Right forelimb (tissue), 1 donor: ENCODE measurements around the gene MICAL1.

Source experiments
- DNase-seq: peaks from one replicate; pipeline ENCODE4 v3.0.0-alpha.2; 2018

The MICAL1 gene

DNA sequence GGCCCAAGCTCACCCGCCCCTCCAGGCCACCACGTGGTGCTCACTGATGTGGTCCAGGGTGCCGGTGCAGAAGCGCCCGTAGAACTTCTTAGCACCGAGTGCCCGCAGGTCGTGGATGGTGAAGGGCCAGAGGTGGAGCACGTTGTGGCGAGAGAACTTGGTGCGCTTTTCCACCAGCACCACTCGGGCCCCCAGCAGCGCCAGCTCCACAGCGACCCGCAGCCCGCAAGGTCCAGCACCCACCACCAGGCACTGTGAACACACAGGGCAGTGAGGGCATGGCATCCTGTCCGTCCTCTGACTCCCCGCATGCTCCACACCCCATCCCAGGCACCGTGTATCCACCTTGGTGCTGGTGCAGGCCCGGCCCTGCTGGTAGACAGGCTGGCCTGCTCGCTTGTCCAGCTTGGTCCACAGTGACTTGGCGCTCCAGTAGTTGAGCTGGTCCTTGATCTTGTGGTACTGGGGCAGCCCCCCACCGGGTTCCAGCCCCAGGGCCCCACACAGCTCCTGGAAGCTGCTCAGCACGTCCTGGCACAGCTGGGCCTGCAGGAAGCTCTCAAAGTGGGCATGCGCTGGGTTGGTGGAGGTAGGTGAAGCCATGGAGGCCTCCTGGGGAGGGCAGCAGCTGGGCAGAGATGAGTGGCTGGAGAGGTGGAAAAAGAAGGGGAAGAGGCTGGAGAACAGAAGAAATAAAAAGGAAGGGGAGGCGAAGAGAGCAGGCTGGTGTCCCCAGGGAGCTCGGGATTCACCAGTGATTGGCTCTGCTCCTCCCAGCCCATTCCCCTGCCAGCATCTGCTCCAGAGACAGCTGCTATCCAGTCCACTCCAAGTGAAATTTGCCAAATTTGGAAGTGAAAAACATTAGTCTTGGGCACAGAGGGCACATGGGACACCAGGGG lies 1.7 kb downstream of the MICAL1 start:
- DNase-seq: no peak

DNA sequence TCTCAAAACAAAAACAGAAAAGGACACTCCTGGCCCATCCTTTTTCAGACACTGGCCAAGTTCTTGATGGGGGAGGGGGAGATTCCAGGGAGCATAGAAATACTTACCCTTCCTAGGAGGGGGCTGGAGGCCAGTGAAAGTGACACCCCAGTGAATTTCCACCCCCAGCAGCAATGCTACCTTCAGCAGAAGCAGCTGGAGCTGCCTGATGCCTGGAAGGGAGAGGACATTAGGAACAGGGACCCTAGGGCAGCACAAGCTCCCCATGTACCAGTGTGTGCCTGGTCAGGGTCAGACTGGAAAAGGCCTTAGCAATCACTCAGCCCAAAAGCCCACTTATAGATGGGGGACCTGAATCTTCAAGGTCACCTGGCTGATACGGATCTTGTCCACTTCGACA lies 2.4 kb downstream of the MICAL1 start:
- DNase-seq: no peak

DNA sequence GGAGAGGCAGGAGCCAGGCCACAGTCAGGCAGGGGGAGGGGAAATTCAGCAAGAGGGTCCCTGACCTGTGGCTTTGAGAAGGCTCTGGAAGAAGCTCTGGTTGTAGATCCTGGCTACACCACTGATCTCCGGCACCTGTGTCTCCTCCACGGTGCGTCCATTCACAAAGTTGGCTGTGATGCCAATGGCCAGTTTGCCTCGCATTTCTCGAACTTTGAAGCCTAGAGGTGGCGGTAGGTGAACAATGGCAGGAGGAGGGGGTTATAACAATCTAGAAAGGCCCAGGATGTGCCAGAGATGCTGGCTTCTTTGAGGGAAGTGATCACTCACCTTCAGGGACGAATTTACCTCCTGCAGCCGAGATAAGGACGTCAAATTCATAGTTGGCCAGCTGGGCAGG lies 3.4 kb downstream of the MICAL1 start:
- DNase-seq: no peak

DNA sequence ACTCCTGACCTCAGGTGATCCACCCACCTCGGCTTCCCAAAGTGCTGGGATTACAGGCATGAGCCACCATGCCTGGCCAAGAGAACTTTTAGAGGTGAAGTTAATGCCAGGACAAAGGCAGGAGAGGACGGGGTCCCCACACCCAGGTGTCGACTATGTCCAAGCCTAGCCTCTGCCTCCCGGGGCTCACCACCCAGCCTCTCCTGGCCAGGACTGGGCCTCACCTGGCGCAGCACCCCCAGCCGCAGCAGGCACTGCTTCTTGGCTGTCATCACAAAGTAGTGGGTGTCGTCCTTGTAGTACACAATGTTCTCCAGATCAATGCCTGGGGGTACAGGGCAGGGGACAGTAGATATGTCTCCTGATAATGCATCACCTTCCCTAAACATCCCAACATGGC lies 4.2 kb downstream of the MICAL1 start:
- DNase-seq: no peak

DNA sequence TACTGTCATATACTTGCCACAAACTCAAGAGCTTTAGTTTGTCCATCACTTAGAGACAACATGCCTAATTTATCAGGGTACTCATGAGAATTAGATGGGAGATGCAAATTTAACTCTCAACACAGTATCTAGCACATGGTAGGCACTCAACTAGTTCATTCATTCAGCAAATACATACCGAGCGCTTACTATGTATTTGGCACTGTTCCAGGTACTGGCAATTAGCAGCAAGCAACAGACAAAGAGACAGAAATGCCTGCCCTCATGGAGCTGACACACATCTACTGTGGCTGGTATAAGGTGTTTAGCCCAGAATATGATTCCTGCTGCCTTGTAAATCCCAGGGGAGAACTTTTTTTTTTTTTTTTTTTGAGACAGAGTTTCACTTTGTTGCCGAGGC lies 4.8 kb downstream of the MICAL1 start:
- DNase-seq: no peak

DNA sequence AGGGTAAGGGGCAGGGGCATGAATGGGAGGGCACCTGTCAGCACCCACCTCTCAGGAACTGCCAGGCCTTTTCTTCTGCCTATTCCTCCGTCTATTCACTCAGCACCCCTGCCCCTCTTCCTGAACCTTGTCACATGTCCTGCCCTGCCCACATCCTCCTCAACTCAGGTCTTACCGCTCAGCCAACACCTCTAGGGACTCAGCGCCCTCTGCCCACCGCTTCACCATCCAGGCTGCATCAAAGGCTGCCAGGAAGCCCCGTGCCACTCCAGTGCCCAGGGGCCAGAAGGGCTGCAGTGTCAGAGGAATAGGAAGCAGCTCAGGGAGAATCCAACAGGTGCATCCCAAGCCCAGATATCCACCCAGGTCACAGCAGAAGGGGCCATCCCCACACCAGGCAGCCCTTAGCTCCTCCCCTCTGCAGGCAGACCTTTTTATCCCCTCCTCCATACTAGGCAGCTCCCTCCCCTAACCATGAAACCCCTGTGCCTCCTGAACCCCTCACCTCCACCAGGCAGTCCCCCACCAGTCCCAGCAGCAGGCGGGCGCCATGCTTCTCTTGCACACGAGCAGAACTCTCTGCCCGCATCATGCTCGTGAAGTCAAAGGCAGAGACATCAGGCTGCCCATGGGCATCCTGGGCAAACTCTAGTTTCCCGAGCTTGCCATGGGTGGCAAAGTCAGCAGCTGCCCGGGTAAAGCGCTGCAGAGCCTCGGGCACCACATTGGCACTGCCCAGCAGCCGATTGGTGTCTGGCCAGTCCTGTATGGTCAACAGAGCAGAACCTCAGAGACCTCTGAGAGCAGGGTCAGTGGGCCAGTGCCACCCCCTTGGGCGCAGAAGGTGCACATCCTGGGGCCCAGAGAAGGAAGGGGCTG lies 5.5 kb downstream of the MICAL1 start:
- DNase-seq: no peak

DNA sequence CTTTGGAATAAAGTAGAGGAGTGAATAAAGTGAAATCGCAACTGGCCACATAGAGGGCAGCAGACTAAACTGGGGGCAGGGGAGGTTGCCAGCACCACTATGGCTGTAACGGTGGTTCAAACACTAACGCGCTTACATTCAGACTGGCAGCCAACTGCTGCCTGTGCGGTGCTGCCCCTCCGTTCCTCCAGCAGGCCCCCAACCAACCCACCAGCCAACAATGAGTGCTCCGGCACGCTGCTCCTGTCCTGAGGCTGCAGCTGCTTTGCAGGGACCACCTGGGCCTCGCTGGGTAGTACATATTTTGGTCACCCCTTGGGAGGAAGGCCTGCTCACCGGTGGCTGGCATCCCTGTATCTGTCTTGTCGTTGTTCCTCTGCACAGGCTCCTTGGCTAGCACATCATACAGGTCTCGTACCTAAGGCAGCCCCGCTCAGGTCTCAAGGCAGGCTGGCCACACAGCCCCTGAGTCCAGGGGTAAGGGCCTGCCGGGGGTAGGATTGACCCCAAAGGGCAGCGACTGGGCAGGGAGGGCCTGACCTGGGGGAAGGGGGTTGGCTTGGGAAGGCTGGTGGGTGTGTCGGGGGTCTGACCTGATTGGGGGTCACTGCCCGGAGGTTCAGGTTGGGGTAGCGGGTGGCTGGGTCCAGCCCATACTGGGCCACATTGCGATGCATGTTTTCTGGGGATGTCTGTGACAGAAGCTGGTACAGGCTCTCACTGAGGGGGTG lies 6.3 kb downstream of the MICAL1 start:
- no peak for DNase-seq

DNA sequence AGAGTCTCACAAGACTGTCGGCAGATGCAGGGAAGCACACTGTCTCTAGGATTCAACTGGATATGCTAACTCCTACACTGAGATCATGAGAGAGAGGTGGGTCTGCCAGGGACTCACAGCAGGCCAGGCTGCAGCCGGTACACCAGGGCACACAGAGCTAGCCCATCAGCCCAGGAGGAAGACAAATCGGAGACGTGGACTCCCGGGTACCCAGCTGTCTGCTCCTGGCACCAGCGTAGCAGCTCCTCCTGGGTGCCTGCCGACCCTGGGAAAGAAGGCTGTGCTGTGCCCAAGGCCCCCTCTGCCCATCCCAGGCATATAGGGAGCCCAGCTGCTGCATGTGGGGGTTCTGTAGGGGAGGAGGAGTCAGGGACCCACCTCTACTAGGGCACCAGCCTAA lies 7.0 kb downstream of the MICAL1 start:
- no peak for DNase-seq

DNA sequence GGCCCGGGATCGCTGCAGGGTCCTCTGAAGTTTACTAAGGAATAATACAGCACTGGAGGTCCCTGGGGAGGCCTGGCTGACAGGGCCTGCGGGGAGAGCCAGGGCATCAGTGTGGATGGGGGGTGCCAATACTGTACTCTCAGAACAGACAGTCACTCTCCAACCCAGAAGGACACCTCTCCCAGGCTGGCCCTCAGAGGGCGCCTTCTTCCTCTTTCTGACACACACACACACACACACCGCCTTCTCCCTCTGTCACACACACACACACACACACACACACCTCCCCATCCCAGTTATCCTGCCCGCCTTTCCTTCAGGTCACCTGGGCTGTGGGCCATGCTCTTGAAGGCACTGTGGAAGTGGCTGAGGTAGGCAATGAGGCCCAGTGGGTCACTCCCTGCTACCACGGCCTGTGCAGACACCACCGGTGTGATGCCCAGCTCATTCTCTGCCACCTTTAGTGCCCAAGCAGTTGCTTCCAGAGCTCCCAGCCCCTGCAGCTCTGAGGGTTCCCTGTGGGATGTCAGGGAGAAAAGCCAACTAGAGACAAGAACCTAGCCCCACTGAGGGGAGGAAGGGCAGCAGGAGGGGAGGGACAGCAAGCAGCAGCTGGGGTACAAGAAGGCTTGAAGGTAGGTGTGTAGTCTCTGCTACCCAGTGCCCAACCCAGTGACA lies 7.6 kb downstream of the MICAL1 start:
- peak; percentile 40 for DNase-seq

DNA sequence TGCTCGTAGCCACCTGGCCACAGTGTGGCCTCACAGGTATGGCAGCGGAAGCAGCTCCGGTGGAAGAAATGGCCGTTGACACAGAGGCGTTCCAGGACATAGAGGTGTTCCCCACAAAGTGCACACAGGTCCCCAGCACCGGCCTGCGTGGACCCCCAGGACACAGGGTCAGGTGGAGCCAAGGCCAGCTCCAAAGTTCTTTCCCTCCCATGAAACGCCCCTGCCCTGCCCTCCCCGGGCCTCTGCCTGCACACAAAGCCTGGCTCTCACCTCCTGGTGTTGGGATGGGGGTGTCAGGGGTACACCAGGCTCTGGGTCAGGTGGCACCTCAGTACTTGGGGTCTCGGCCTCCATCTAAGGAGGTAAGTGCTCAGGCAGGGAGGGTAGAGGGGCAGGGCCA lies 8.5 kb downstream of the MICAL1 start:
- DNase-seq: no peak

DNA sequence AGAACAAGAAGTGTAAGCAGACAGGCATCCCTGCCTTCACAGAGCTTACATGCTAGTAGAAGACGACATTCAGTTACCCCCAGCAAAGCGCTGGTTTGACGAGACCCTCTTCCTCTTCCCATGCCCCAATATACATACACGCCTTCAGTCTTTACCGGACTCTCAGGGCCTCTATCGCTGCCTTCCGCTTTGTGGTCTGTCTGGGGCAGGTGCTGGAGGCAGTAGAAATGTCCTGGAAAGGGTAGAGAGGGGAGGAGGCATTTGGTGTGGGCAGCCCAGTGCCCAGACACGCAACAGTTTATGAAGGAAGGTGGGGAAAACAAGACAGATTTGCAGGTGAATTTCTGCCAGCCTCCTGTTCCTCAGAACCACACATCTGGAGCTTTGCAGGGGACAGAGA lies 9.0 kb downstream of the MICAL1 start:
- no peak for DNase-seq

DNA sequence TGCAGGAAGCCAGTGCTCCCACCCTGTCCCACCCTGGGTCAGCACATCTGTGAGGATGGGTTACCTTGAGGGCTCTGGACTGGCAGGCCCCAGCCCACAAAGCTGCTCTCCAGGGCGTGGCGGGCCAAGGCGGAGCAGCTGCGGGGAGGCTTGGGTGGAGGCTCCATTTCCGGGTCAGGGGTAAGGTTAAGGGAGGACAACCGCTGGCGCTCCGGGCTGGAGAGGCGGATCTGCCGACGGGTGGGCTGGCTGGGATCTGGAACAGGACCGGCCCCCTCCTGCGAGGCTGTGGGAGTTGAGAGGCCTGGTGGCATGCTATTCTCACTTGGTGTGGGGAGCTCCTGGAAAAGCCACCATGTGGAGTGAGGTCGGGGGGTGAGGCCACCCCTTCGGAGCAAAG lies 9.5 kb downstream of the MICAL1 start:
- DNase-seq: no peak

DNA sequence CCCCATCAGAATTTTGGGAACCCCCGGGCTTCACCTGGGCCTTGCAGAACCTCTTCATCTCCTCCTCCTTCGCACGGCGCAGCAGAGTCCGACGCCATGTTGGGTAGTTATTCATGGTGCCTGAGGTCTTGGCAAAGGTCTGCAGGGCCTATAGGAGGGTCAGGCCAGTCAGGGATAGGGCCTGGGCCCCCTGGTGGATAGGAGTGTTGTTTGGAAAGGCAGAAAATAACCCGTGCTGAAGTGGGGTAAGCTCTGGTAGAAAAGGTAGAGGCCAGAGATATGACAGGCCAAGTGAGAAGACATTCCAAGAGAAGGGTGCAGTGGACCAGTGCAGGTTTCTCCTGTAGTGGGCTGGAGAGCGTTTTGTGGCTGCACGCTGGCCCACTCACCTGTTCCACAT lies 10.2 kb downstream of the MICAL1 start:
- DNase-seq: no peak

DNA sequence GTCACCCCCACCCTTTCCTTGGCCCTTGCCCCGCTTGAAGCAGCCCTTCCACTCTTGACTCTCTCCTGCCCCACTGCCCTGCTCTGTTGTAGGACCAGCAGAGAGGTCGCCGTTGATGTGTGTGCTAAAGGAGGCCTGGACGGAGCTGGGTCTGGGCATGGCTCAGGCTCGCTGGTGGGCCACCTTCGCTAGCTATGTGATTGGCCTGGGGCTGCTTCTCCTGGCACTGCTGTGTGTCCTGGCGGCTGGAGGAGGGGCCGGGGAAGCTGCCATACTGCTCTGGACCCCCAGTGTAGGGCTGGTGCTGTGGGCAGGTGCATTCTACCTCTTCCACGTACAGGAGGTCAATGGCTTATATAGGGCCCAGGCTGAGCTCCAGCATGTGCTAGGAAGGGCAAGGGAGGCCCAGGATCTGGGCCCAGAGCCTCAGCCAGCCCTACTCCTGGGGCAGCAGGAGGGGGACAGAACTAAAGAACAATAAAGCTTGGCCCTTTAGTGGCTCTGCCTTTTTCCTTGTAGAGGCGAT lies 12.1 kb downstream of the MICAL1 start:
- no peak for DNase-seq

DNA sequence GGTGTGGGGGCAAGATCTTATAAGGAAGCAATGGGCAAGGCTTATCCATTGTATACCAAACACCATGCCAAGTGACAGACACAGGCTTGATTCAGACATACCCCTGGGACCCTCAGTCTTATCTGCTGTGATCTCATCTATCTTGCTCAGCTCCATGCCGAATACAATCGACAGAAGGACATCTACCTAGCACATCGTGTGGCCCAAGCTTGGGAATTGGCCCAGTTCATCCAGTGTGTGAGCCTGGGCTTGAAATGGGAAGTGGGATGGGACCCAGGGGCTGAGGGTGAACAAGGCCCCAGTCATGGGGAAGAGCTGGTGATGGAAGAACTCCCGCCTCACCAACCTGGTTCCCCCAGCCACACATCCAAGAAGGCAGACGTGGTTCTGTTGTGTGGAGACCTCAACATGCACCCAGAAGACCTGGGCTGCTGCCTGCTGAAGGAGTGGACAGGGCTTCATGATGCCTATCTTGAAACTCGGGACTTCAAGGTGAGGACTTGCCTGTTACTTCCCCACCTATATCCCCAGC lies 13.1 kb downstream of the MICAL1 start:
- DNase-seq: no peak

DNA sequence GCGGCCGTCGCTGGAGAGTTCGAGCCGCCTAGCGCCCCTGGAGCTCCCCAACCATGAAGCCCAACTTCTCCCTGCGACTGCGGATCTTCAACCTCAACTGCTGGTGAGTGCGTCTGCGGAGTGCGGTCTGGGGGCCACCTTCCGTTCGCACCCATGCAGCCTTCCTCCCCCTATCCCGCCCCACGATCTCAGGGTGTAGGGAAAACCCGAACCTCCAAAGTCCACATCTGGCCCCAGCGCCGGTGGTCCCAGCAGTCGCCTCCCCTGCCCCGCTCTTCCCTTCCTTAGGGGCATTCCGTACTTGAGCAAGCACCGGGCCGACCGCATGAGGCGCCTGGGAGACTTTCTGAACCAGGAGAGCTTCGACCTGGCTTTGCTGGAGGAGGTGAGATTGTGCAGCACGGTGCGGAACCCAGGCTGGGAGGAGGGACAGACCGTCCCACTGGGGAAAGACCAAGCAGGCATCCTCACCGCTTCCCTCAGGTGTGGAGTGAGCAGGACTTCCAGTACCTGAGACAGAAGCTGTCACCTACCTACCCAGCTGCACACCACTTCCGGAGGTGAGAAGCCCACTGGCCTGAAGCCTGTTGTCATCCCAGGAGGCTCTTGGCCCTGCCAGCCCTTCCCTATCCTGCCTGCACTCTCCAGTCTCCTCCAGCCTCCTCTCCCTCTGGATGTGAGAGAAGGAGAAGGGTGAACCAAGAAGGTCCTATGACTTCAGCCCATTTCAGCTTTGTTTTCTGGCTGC lies 14.3 kb downstream of the MICAL1 start:
- DNase-seq: peak; percentile 74

DNA sequence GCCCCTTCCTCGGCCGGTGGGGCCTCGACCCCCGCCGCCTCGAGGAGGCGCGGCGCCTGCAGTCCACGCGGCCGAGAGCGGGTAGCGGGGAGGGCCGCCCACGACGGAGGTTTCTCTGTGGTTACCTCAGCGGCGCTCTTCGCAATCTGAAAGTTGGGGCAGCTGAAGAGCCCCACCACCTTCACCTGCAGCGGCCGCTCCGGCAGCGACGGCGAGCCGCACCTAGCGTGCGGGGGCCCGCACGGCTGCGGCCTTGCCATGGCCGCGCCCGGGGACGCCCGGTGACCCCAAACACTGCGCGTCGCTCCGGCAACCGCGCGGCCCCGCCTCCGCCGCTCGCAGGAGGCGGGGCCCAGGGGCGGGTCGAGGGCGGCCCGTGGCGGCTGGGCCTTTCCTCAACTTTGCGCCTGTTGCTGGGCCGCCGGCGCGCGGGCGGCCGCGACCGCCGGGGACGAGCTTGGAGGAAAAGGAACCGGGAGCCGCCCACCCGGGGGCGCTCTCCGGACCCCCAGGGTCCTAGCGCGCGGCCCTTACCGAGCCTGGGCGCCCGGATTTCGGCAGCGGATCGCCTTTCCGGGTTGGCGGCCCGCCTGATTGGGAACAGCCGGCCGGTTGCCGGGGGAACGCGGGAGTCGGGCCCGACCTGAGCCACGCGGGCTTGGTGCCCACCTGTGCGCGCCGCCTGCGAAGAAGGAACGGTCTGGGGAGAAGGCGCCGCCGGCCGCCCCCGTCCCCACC lies 15.1 kb downstream of the MICAL1 start, which contains the start of the genes PPIL6 and SMPD2:
PPIL6 (minus strand) TSS at position 298 of the 738 bp plus-strand sequence; CDS start at position 260, 38 bp downstream.
SMPD2 (plus strand) TSS at position 394 of the 738 bp plus-strand sequence. CDS start 398 bp downstream, outside the sequence.
- peak; percentile 95 for DNase-seq

DNA sequence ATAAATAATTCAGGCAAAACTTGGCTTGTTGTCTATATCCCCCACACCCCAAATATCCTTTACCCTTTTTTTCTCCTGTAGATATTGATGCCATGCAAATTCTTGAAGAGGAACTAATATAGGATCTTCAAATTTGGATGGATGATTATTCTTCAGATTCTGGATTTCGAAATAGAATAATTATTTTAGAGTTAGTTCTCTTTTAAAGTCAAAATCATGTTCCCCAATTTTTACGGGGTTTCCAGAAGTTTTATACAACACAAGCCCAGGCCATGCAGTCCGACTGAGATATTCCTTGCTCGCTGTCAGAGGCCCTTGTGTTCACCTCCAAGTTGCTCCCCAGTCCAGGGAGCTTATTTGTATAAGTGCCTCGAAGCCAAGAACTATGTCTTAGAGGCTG lies 19.5 kb downstream of the MICAL1 start:
- DNase-seq: no peak

DNA sequence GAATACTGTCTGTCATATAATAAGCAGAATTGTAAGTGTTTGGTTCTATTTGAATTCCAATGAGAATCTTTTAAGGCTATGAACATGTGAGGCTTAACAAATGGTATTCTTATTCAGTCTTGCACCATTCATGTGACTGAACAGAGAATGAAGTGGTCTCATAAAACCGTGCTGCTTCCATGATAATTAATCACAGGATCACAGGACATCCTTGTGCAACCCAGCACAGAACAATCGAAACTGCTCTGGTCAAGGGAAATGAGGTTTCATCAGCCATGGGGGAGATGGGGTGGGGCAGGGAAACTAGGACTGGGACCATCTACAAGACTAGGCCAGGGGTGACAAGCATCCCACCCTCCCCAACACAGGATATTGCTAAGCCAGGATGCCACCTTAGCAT lies 21.1 kb downstream of the MICAL1 start:
- DNase-seq: no peak

DNA sequence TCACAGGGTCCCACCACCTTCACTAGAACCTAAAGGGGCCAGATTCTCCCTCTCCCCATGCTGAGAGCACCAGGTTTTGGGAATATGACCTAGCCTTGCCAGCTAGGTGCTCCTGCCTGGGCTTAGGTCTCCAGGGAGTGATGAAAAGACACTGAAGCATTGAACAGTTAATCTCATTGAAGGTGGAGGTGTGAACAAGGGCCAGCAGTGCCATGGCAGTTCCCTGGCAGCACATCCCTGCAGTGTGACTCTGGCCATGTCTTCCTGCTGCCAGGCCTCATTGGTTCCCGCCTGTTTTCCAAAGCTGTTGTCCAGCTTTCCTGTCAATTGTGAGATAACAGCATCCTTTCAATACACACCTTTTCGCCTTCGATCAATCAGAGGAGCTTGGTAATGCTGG lies 26.1 kb downstream of the MICAL1 start:
- DNase-seq: no peak
